ENCODE measurements around the gene SFTPA1.

DNA sequence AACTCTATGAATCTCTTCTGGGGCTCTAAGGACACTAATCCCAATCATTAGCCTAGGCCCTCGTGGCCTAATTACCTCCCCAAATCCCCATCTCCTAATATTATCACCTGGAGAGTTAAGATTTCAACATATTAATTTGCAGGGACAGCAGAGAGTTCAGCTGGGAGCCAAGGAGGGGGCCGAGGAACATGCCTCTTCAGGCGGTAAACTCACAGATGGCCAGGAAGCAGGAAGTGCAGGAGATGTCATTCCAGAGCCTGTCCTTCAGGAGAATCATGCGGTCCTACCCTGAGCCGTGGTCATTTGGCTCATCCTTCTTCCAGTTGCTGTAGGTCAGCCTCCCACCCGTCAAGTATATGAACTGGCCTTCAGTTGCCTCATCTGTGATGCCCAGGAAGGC is 28.6 kb upstream of the SFTPA1 start:
- TF ChIP-seq CTCF (IDR thresholded peaks at IDR 0.05): no peak
- TF ChIP-seq POLR2A (IDR thresholded peaks at IDR 0.05): no peak

All from esophagus squamous epithelium (tissue), 4 donors.